HG03280 (cell line): ENCODE results near the gene ADGRG3.

Experiments used
- ATAC-seq: cut with Tn5 transposase; IDR thresholded peaks from one replicate; pipeline ENCODE4 v1.9.1; 2021; ENCODE audit warnings: mild to moderate bottlenecking, moderate library complexity; ENCODE audit not compliant: unreplicated experiment

Gene ADGRG3

GRCh38 chr16:57734925-57735754 lies 67.0 kb downstream of the ADGRG3 start:
- ATAC-seq = peak; percentile 87

GRCh38 chr16:57735755-57736418 lies 67.8 kb downstream of the ADGRG3 start, which contains the start of gene KATNB1:
Gene KATNB1, plus strand, starts transcription at chr16:57735770. Its CDS starts 1,474 bp downstream, at chr16:57737244.
- ATAC-seq = no peak

GRCh38 chr16:57736419-57737351 lies 68.6 kb downstream of the ADGRG3 start:
- ATAC-seq = no peak

- no peak for ATAC-seq
Observed at GRCh38 chr16:57738844-57739243, 70.7 kb downstream of the ADGRG3 start.
